ENCODE results near the gene CFAP47.
"Not testable (repeated sequence)": the region's sequence is repeated elsewhere in the genome, so short reads cannot be mapped to it uniquely, and the experiment has no call there.

The CFAP47 gene

GRCh38 chrX:35919536-35920309 lies at the start of gene CFAP47:
Gene CFAP47 (plus strand): TSS chrX:35919734. CDS start chrX:35919800, 66 bp downstream.
- TF ChIP-seq CTCF (IDR thresholded peaks at IDR 0.05; ENCODE audit: borderline replicate concordance, insufficient read depth, low read depth, low read length): no peak
- H3K4me3 ChIP-seq (ENCODE audit: low read depth, low read length): no peak within 1 kb of the TSS

GRCh38 chrX:35880601-35881000 lies 38.9 kb upstream of the CFAP47 start:
- no peak for TF ChIP-seq CTCF (IDR thresholded peaks at IDR 0.05; ENCODE audit: borderline replicate concordance, insufficient read depth, low read depth, low read length)
- H3K4me3 ChIP-seq (ENCODE audit: low read depth, low read length): no peak overlapping the region

GRCh38 chrX:35886135-35886534 lies 33.4 kb upstream of the CFAP47 start:
- no peak overlapping the region for H3K4me3 ChIP-seq (ENCODE audit: low read depth, low read length)
- no peak for TF ChIP-seq CTCF (IDR thresholded peaks at IDR 0.05; ENCODE audit: borderline replicate concordance, insufficient read depth, low read depth, low read length)

- no peak overlapping the region for H3K4me3 ChIP-seq (ENCODE audit: low read depth, low read length)
- peak; percentile 44; the same call in 1 of the 2 replicates for TF ChIP-seq CTCF (IDR thresholded peaks at IDR 0.05; ENCODE audit: borderline replicate concordance, insufficient read depth, low read depth, low read length)
Measured at GRCh38 chrX:35890699-35891098, 28.8 kb upstream of the CFAP47 start.

- not testable (repeated sequence) for H3K4me3 ChIP-seq (ENCODE audit: low read depth, low read length)
Measured at GRCh38 chrX:35986816-35987215, 67.3 kb downstream of the CFAP47 start.

GRCh38 chrX:36007207-36007606 lies 87.7 kb downstream of the CFAP47 start:
- no peak for TF ChIP-seq CTCF (IDR thresholded peaks at IDR 0.05; ENCODE audit: borderline replicate concordance, insufficient read depth, low read depth, low read length)
- no peak overlapping the region for H3K4me3 ChIP-seq (ENCODE audit: low read depth, low read length)

GRCh38 chrX:36019125-36019524 lies 99.6 kb downstream of the CFAP47 start:
- H3K4me3 ChIP-seq (ENCODE audit: low read depth, low read length): no peak overlapping the region
- TF ChIP-seq CTCF (IDR thresholded peaks at IDR 0.05; ENCODE audit: borderline replicate concordance, insufficient read depth, low read depth, low read length): no peak

All from GM12875 (cell line).